ENCODE results near the gene PCCA. TPM values are rescaled to one million over a fixed set of nuclear protein-coding genes. Genes with fewer than 3 reads are reported as not detected.

The PCCA gene
- total RNA-seq, 1 experiment from 2014 or later = 28.3 TPM

DNA sequence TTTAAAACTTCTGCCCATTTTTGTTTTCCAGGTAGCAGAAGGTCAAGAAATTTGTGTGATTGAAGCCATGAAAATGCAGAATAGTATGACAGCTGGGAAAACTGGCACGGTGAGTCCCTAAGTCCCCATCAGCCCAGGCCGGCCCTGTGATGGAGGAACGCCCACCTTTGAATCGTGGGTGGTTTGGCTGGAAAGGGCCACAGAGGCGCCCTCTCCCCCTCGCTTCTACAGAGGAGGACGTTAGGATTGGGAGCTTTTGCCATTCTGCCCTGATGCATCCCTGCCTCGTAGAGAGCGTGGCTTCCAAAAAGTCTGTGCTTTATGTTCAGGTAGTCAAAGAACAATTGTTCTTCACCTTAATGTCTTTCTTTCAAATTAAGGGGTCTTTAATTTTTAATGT is 438.8 kb downstream of the PCCA start:
- no peaks in the 10 kb centered on the region for H3K9me3 ChIP-seq (replicated peaks)
- DNase-seq (ENCODE audit: low read depth in 1 of 2, low spot score in 2 of 2) = no peak
- H3K27me3 ChIP-seq (replicated peaks) = no peaks in the 10 kb centered on the region
- no peaks in the 10 kb centered on the region for H3K4me1 ChIP-seq (replicated peaks)
- H3K36me3 ChIP-seq = no peaks in the 10 kb centered on the region
- H3K4me3 ChIP-seq = no peak overlapping the region
- H3K27ac ChIP-seq = no peak overlapping the region

DNA sequence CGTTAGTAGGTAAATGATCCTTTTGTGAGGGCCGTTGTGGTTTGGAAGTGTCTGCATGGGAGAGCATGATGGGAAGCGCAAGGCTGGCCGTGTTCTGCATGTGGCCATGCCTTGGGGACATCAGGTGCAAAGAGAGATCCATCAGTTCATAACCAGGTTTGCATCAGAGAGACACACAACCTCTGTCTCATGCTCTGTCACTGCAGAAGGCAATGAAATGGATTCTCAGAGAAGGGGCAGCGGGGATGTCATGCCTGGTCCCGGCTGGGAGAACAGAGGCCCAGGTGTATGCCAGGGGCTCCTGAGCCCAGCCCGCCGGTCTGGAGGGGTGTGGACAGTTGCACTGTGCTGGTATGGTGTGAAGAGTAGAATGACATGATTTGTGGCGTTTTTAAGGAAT is 439.5 kb downstream of the PCCA start:
- H3K4me3 ChIP-seq = no peak overlapping the region
- no peak overlapping the region for H3K27ac ChIP-seq
- H3K27me3 ChIP-seq (replicated peaks) = no peaks in the 10 kb centered on the region
- DNase-seq (ENCODE audit: low read depth in 1 of 2, low spot score in 2 of 2) = no peak
- no peaks in the 10 kb centered on the region for H3K36me3 ChIP-seq
- no peaks in the 10 kb centered on the region for H3K9me3 ChIP-seq (replicated peaks)
- H3K4me1 ChIP-seq (replicated peaks) = no peaks in the 10 kb centered on the region

DNA sequence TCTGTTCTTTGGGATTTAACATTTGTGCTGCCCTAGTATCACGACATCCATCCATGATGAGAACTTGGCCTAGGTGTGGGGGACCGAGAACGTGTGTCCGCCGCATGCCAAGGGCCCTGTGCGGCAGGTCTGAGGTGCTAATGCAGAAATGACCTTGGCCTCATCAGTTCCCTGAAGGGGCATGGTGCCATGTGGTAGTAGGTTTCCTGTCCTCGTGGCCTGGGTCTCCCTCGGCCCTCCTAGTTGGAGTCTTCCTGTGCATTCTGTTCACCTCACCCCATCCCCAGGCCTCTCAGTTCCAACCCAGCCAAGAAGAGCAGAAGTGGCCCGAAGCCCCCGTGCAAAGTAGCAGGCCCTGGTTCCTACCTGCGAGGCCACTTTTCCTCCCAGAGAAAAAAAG is 439.9 kb downstream of the PCCA start:
- no peak for DNase-seq (ENCODE audit: low read depth in 1 of 2, low spot score in 2 of 2)
- no peaks in the 10 kb centered on the region for H3K36me3 ChIP-seq

DNA sequence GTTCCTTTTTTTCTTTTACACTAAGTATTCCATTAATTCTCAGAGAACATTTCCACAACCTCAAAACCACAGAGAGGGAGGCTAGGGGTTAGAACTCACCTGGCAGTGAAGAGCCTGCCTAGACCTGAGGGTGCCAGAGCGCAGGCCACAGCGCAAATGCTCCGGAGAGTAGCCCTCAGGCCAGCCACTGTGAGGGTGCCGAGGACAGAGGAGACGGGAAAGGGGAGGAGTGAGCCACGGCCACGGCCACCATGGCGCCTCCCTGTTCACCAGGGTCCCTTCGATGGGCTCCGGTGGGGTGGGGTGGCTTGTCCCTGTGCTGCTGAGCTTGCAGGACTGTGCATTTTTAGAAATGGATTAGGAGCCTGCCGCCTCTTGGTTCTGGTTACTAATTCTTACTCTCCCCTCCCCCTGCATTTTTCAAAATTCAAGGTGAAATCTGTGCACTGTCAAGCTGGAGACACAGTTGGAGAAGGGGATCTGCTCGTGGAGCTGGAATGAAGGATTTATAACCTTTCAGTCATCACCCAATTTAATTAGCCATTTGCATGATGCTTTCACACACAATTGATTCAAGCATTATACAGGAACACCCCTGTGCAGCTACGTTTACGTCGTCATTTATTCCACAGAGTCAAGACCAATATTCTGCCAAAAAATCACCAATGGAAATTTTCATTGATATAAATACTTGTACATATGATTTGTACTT is 440.9 kb downstream of the PCCA start:
- DNase-seq (ENCODE audit: low read depth in 1 of 2, low spot score in 2 of 2) = no peak
- H3K4me3 ChIP-seq = no peak overlapping the region
- H3K36me3 ChIP-seq = no peaks in the 10 kb centered on the region
- H3K27ac ChIP-seq = no peak overlapping the region
- H3K4me1 ChIP-seq (replicated peaks) = no peaks in the 10 kb centered on the region
- no peaks in the 10 kb centered on the region for H3K27me3 ChIP-seq (replicated peaks)
- no peaks in the 10 kb centered on the region for H3K9me3 ChIP-seq (replicated peaks)

More for the DNA sequence above, 439.9 kb downstream of the PCCA start:
- no peaks in the 10 kb centered on the region for H3K4me1 ChIP-seq (replicated peaks)
- H3K9me3 ChIP-seq (replicated peaks) = no peaks in the 10 kb centered on the region
- H3K27me3 ChIP-seq (replicated peaks) = no peaks in the 10 kb centered on the region
- no peak overlapping the region for H3K4me3 ChIP-seq
- no peak overlapping the region for H3K27ac ChIP-seq

DNA sequence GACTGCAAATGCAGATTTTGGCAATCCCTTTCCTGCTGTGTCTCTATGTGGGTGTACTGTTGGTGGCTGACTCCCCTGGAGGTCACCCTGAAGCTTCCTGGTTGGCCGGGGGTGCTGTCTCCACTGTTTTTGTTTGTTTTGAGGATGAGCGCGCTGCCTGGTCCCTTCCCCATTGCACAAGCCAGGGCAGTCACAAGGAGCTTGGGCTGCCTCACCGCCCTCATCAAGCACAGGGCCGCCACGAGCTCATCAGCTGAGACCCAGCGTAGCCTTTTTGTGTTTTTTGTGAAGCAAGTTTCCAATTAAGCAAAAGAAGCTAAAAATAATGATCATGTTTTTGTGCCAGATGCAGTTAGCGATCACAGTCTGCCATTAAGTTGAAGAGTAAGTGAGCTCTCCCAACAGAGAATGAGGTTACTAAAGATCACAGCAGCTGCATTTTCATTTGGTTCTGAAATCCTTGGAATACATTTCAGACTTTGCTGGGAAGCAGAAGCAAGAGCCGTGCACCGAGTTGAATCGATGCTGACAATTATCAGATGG is 441.8 kb downstream of the PCCA start:
- no peak for DNase-seq (ENCODE audit: low read depth in 1 of 2, low spot score in 2 of 2)
- H3K4me3 ChIP-seq = no peak overlapping the region
- H3K27ac ChIP-seq = no peak overlapping the region
- no peaks in the 10 kb centered on the region for H3K9me3 ChIP-seq (replicated peaks)
- no peaks in the 10 kb centered on the region for H3K4me1 ChIP-seq (replicated peaks)
- no peaks in the 10 kb centered on the region for H3K36me3 ChIP-seq
- H3K27me3 ChIP-seq (replicated peaks) = no peaks in the 10 kb centered on the region

DNA sequence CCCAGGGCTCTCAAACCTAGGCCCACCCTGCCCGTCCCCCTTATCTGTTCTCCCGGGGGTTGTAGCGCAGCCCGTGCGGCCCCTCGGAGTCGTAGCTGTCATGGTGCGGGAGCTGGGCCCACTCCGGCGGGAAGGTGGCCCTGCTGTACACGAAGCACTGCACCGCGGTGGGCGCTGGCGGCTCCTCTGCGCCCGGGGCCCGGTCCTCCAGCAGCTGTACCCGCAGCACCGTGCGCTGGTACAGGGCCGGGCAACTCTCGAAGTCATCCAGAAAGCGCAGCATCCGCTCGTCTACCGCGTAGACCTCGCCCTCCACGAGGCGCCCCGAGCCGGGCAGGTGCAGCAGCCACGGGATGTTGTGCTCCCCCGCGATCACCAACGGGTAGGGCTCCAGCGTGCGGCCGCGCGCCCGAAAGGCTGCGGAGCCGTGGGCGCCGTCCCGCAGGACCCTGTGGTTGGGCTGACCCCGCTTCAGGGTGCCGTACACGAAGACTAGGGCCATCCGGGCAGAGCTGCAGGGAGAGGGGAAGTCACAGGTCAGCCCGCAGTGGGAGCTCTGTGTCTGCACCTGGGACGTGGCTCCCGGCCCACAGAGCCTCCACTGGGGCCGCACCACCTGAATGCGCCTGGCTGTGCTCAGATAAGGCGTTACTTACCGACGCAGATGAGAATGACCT is 443.3 kb downstream of the PCCA start:
- DNase-seq (ENCODE audit: low read depth in 1 of 2, low spot score in 2 of 2) = no peak
- H3K27ac ChIP-seq = no peak overlapping the region
- H3K36me3 ChIP-seq = no peaks in the 10 kb centered on the region
- no peaks in the 10 kb centered on the region for H3K9me3 ChIP-seq (replicated peaks)
- no peak overlapping the region for H3K4me3 ChIP-seq
- no peaks in the 10 kb centered on the region for H3K4me1 ChIP-seq (replicated peaks)
- no peaks in the 10 kb centered on the region for H3K27me3 ChIP-seq (replicated peaks)

DNA sequence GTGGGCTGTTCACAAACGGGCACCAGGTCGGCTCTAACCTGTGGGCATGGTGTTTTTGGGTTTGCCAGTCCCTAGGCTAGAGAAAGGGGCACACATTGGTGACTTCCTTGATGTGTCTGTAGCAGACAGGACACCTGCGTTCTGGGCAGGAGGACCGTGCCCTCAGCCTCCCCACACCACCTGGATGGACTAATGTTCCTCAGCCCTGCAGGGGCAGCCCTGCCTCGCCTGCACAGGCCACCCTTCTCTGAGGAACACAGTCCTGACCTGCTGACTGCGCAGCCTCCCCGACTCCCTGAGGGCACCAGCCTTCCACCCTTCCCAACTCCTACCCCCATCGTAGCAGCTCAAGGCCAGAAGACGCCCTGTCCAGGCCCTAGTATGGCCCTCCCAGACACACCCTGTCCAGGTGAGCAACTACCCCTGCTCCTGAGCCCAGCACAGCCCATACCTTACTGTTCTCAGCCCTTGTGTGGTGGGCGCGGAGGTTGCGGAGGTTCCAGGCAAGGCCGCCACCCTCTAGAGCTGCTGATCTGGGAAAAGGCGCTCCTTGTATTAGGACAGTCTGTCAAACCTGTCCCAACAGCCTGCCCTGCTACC is 444.0 kb downstream of the PCCA start:
- H3K36me3 ChIP-seq = no peaks in the 10 kb centered on the region
- H3K27ac ChIP-seq = no peak overlapping the region
- H3K4me3 ChIP-seq = no peak overlapping the region
- no peaks in the 10 kb centered on the region for H3K27me3 ChIP-seq (replicated peaks)
- no peak for DNase-seq (ENCODE audit: low read depth in 1 of 2, low spot score in 2 of 2)
- no peaks in the 10 kb centered on the region for H3K4me1 ChIP-seq (replicated peaks)
- H3K9me3 ChIP-seq (replicated peaks) = no peaks in the 10 kb centered on the region

DNA sequence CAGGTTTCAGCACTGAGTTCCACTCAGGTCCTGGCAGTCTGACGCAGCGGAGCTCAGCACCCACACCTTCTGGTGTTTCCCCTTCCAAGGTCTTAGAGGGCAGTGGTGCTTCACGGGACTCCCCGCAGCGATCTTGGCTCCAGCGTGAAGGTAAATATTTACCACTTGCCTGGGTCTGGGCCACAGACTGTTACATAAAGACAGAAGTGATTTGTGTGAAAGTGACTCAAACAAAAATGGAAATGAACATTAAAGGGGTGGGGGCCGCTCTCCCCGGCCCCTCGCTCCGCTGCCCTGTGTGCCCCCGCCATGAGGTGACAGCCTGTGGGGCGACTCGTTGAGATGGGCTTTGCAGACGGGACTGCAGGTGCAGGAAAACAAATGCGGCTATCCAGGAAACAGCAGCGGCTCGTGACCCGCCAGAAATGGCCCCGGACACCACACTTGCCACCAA is 444.7 kb downstream of the PCCA start:
- no peaks in the 10 kb centered on the region for H3K9me3 ChIP-seq (replicated peaks)
- H3K27me3 ChIP-seq (replicated peaks) = no peaks in the 10 kb centered on the region
- H3K36me3 ChIP-seq = no peaks in the 10 kb centered on the region
- no peak for DNase-seq (ENCODE audit: low read depth in 1 of 2, low spot score in 2 of 2)
- no peaks in the 10 kb centered on the region for H3K4me1 ChIP-seq (replicated peaks)
- no peak overlapping the region for H3K4me3 ChIP-seq
- no peak overlapping the region for H3K27ac ChIP-seq

DNA sequence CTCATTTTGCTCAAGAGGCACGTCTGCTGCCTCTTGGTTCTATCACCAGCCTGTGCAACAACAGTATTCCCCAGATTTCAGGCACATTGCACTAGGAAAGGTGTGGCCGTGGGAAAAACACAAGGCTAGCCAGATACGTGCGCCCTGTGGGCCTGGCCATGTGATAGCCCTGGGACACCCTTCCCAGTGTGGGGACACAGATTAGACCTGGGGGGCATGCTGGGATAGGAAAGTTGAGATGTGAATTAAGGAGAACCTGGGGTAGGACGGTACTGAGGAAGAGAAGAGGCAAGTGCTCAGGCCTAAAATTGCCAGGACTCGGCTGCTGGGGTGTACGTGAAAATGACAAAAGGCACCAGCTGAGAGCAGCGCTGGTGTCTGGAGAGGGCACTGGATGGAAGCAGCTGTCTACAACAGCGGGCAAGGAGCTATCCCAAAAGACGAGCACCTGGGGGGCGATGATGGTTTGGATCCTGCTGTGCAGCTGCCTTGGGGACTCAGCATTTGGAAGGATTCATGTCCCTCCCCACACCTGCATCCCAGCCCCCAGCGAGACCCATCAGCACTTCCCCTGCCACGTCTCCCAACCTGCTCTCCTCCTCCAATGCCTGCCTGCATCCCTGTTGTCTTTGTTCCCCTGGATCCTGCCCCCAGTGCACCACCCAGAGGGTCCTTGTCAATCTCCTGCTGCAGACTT is 445.4 kb downstream of the PCCA start:
- Histone ChIP-seq H3K9me3 (replicated peaks) (no peaks in the 10 kb centered on the region), H3K4me1 (replicated peaks) (no peaks in the 10 kb centered on the region), H3K36me3 (no peaks in the 10 kb centered on the region), H3K4me3 (no peak overlapping the region), H3K27ac (no peak overlapping the region), H3K27me3 (replicated peaks) (no peaks in the 10 kb centered on the region)
- no peak for DNase-seq (ENCODE audit: low read depth in 1 of 2, low spot score in 2 of 2)

DNA sequence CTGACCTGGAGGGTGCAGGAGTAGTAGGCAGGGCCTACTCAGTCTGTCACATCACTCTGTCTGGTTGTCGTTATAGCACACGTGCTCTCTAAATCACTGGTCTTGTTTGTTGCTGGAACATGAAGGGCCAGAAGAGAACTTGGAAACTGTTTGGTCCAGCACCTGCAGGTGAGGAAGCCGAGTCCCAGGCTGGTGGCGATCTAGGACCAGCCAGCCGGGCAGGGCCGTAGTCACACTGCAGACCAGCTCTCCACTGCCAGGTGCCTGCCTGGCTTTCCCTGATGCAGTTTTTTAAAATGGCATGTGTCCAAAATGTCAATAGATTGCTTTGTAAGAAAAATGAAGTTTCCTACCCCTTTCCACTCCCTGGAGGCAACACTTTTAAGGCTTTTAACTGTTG is 446.0 kb downstream of the PCCA start:
- Histone ChIP-seq H3K9me3 (replicated peaks) (no peaks in the 10 kb centered on the region), H3K4me1 (replicated peaks) (no peaks in the 10 kb centered on the region), H3K27ac (no peak overlapping the region), H3K4me3 (no peak overlapping the region), H3K27me3 (replicated peaks) (no peaks in the 10 kb centered on the region), H3K36me3 (no peaks in the 10 kb centered on the region)
- DNase-seq (ENCODE audit: low read depth in 1 of 2, low spot score in 2 of 2) = no peak

DNA sequence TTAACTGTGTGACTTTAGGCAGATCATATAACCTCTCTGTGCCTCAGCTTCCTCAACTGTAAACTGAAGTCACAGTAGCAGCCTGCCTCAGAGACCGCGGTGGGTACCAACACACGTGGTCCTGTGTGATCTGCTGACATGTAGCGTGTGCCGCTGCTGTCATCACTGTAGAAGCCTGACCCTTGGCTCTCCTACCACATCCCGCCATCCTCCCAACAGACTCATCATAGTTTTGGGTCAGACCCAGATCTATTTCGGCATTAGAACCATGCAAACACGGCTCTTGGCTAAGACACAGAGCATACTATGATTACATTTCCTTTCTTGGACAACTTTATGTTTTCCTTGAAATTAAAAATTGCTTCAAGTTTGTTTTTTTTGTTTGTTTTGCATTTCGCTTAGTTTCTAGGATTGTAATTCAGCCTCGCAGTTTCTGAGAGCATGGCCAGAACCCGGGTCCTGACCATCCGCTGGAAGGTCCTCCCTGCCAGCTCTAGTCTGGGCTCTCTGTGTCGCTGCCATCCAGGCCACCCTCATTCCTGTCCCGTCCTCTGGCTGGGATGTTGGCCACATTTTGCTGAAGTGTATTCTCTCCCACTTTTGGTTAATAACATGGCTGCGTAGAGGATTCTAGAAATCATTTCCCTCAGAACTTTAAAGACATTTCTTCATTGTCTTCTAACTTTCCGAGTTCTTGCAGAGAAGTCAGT is 446.7 kb downstream of the PCCA start:
- Histone ChIP-seq H3K27me3 (replicated peaks) (no peaks in the 10 kb centered on the region), H3K4me3 (no peak overlapping the region), H3K4me1 (replicated peaks) (no peaks in the 10 kb centered on the region), H3K27ac (no peak overlapping the region), H3K9me3 (replicated peaks) (no peaks in the 10 kb centered on the region), H3K36me3 (no peaks in the 10 kb centered on the region)
- no peak for DNase-seq (ENCODE audit: low read depth in 1 of 2, low spot score in 2 of 2)

DNA sequence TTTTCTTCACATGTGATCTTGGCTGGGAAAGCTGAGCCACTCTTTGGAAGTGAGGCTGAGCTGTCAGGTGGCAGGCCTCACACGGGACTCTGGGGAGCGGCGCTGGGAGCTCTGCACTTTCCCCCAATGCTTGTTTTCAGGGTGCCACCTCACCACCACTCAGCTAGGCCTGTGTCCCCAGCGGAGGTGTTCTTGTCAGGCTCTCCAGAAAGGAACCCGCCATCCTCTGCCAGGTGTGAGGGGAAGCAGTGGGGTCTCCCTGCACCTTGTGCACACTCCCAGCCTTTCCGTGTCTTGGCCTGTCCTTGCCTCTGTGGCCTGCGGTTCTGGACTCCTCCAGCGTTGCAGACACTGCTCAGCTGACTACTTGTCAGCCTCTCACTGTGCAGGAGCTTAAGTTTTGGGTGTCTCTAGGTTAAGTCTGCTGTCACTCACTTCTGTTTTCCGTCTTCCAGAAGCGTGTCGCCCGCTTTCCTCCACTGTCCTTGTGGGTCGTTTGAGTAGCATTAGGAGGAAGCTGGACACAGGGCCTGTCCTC is 447.8 kb downstream of the PCCA start:
- no peak for DNase-seq (ENCODE audit: low read depth in 1 of 2, low spot score in 2 of 2)
- Histone ChIP-seq H3K27me3 (replicated peaks) (no peaks in the 10 kb centered on the region), H3K9me3 (replicated peaks) (no peaks in the 10 kb centered on the region), H3K4me3 (no peak overlapping the region), H3K36me3 (no peaks in the 10 kb centered on the region), H3K27ac (no peak overlapping the region), H3K4me1 (replicated peaks) (no peaks in the 10 kb centered on the region)

DNA sequence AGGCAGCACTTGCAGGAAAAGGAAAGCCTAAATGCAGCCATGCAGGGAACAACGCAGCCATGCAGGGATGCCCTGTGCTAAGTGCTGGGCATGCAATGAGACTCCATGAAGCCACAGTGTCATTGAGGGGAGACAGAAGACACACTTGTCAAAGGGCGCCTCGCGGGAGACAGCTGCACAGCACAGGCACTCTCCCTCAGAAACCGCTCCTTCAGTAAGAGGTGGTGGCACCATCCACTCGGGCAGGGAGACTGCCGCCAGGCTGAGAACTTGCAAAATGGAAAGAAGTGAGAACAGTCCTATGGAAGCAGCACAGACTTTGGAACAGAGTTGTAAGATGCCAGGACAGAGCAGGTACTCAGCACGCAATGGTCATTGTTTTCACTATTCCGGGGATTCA is 448.6 kb downstream of the PCCA start:
- Histone ChIP-seq H3K27ac (no peak overlapping the region), H3K27me3 (replicated peaks) (no peaks in the 10 kb centered on the region), H3K36me3 (no peaks in the 10 kb centered on the region), H3K4me1 (replicated peaks) (no peaks in the 10 kb centered on the region), H3K4me3 (no peak overlapping the region), H3K9me3 (replicated peaks) (no peaks in the 10 kb centered on the region)
- DNase-seq (ENCODE audit: low read depth in 1 of 2, low spot score in 2 of 2) = no peak
